HG02970 (cell line): ENCODE results near the gene AQP7.
A peak's percentile ranks its signal among the peaks of the same experiment; 100 is the strongest.
"Not testable (repeated sequence)": the region's sequence is repeated elsewhere in the genome, so short reads cannot be mapped to it uniquely, and the experiment has no call there.

Experiments used
- ATAC-seq: cut with Tn5 transposase; IDR thresholded peaks from one replicate; pipeline ENCODE4 v1.9.1; 2021; ENCODE audit warnings: mild to moderate bottlenecking, moderate library complexity, moderate number of reproducible peaks; ENCODE audit not compliant: unreplicated experiment, low FRiP score

Gene AQP7

GRCh38 chr9:33402371-33402770, at the start of gene AQP7:
Gene AQP7 (minus strand): TSS chr9:33402568. CDS start chr9:33401262, 1,306 bp downstream.
- not testable (repeated sequence) for ATAC-seq

GRCh38 chr9:33450621-33451146, 48.3 kb upstream of the AQP7 start:
- ATAC-seq, result no peak

GRCh38 chr9:33449715-33450114, 47.3 kb upstream of the AQP7 start:
- no peak for ATAC-seq

GRCh38 chr9:33447799-33448553, 45.6 kb upstream of the AQP7 start:
- no peak for ATAC-seq

GRCh38 chr9:33446946-33447798, 44.8 kb upstream of the AQP7 start, which contains the start of gene AQP3:
Gene AQP3 (minus strand): TSS chr9:33447593. CDS start chr9:33447530, 63 bp downstream.
- peak; percentile 29 for ATAC-seq

GRCh38 chr9:33446240-33446945, 44.0 kb upstream of the AQP7 start:
- ATAC-seq, result peak; percentile 71

GRCh38 chr9:33445389-33446239, 43.2 kb upstream of the AQP7 start:
- ATAC-seq, result no peak

- ATAC-seq, result no peak
Measured at GRCh38 chr9:33443464-33444154, 41.2 kb upstream of the AQP7 start.

- ATAC-seq, result no peak
Measured at GRCh38 chr9:33443047-33443446, 40.7 kb upstream of the AQP7 start.

- no peak for ATAC-seq
Measured at GRCh38 chr9:33442125-33442524, 39.8 kb upstream of the AQP7 start.

GRCh38 chr9:33440609-33441008, 38.2 kb upstream of the AQP7 start:
- no peak for ATAC-seq

GRCh38 chr9:33440204-33440603, 37.8 kb upstream of the AQP7 start:
- ATAC-seq, result no peak

GRCh38 chr9:33439731-33440130, 37.4 kb upstream of the AQP7 start:
- ATAC-seq, result no peak

- no peak for ATAC-seq
Measured at GRCh38 chr9:33438926-33439680, 36.7 kb upstream of the AQP7 start.

- no peak for ATAC-seq
Measured at GRCh38 chr9:33437898-33438297, 35.5 kb upstream of the AQP7 start.

GRCh38 chr9:33437205-33437604, 34.8 kb upstream of the AQP7 start:
- ATAC-seq, result no peak

- no peak for ATAC-seq
Measured at GRCh38 chr9:33436445-33436844, 34.1 kb upstream of the AQP7 start.

- ATAC-seq, result no peak
Measured at GRCh38 chr9:33435821-33436277, 33.5 kb upstream of the AQP7 start.
